ENCODE results near the gene ATP5F1E. TPM values are rescaled to one million over a fixed set of nuclear protein-coding genes. Genes with fewer than 3 reads are reported as not detected.
"Not testable (repeated sequence)": the region's sequence is repeated elsewhere in the genome, so short reads cannot be mapped to it uniquely, and the experiment has no call there.

The ATP5F1E gene
- total RNA-seq, 1 donor from 2014 or later = 102 TPM

- H3K4me3 Mint-ChIP-seq (ENCODE audit: unreplicated experiment) = peak overlapping the region; percentile 22
- no peaks in the 10 kb centered on the region for H3K9me3 Mint-ChIP-seq (ENCODE audit: unreplicated experiment)
- H3K27me3 Mint-ChIP-seq (ENCODE audit: unreplicated experiment) = peaks cover 1% of the 10 kb centered on the region
- peaks cover 10% of the 10 kb centered on the region for H3K4me1 Mint-ChIP-seq (ENCODE audit: unreplicated experiment)
- no peak for DNase-seq (ENCODE audit: low spot score)
- no peak overlapping the region for H3K27ac Mint-ChIP-seq (ENCODE audit: unreplicated experiment)
- TF ChIP-seq CTCF (IDR thresholded peaks at IDR 0.05; ENCODE audit: unreplicated experiment) = no peak
- H3K36me3 Mint-ChIP-seq (ENCODE audit: low read depth, unreplicated experiment) = peaks cover 42% of the 10 kb centered on the region
Observed at GRCh38 chr20:58987790-58988564, 44.2 kb downstream of the ATP5F1E start.

GRCh38 chr20:58986968-58987517 is 45.1 kb downstream of the ATP5F1E start:
- Mint-ChIP-seq H3K36me3 (ENCODE audit: low read depth, unreplicated experiment) (peaks cover 40% of the 10 kb centered on the region), H3K4me3 (ENCODE audit: unreplicated experiment) (peak overlapping the region; percentile 22), H3K27me3 (ENCODE audit: unreplicated experiment) (peaks cover 7% of the 10 kb centered on the region), H3K27ac (ENCODE audit: unreplicated experiment) (no peak overlapping the region), H3K4me1 (ENCODE audit: unreplicated experiment) (peaks cover 17% of the 10 kb centered on the region), H3K9me3 (ENCODE audit: unreplicated experiment) (no peaks in the 10 kb centered on the region)
- no peak for TF ChIP-seq CTCF (IDR thresholded peaks at IDR 0.05; ENCODE audit: unreplicated experiment)
- DNase-seq (ENCODE audit: low spot score) = no peak

- H3K27me3 Mint-ChIP-seq (ENCODE audit: unreplicated experiment) = peaks cover 10% of the 10 kb centered on the region
- no peak for DNase-seq (ENCODE audit: low spot score)
- no peak overlapping the region for H3K27ac Mint-ChIP-seq (ENCODE audit: unreplicated experiment)
- H3K36me3 Mint-ChIP-seq (ENCODE audit: low read depth, unreplicated experiment) = peaks cover 35% of the 10 kb centered on the region
- H3K4me3 Mint-ChIP-seq (ENCODE audit: unreplicated experiment) = no peak overlapping the region
- H3K4me1 Mint-ChIP-seq (ENCODE audit: unreplicated experiment) = peaks cover 20% of the 10 kb centered on the region
- no peaks in the 10 kb centered on the region for H3K9me3 Mint-ChIP-seq (ENCODE audit: unreplicated experiment)
- TF ChIP-seq CTCF (IDR thresholded peaks at IDR 0.05; ENCODE audit: unreplicated experiment) = no peak
Observed at GRCh38 chr20:58986286-58986967, 45.7 kb downstream of the ATP5F1E start.

- Mint-ChIP-seq H3K27ac (ENCODE audit: unreplicated experiment) (no peak overlapping the region), H3K4me1 (ENCODE audit: unreplicated experiment) (peaks cover 20% of the 10 kb centered on the region), H3K9me3 (ENCODE audit: unreplicated experiment) (no peaks in the 10 kb centered on the region), H3K4me3 (ENCODE audit: unreplicated experiment) (no peak overlapping the region), H3K36me3 (ENCODE audit: low read depth, unreplicated experiment) (peaks cover 34% of the 10 kb centered on the region), H3K27me3 (ENCODE audit: unreplicated experiment) (peaks cover 10% of the 10 kb centered on the region)
- no peak for TF ChIP-seq CTCF (IDR thresholded peaks at IDR 0.05; ENCODE audit: unreplicated experiment)
- no peak for DNase-seq (ENCODE audit: low spot score)
Observed at GRCh38 chr20:58985656-58986055, 46.5 kb downstream of the ATP5F1E start.

- peaks cover 30% of the 10 kb centered on the region for H3K36me3 Mint-ChIP-seq (ENCODE audit: low read depth, unreplicated experiment)
- peaks cover 10% of the 10 kb centered on the region for H3K27me3 Mint-ChIP-seq (ENCODE audit: unreplicated experiment)
- no peak for TF ChIP-seq CTCF (IDR thresholded peaks at IDR 0.05; ENCODE audit: unreplicated experiment)
- H3K9me3 Mint-ChIP-seq (ENCODE audit: unreplicated experiment) = no peaks in the 10 kb centered on the region
- no peak for DNase-seq (ENCODE audit: low spot score)
- H3K4me1 Mint-ChIP-seq (ENCODE audit: unreplicated experiment) = peaks cover 20% of the 10 kb centered on the region
- peak overlapping the region; percentile 24 for H3K4me3 Mint-ChIP-seq (ENCODE audit: unreplicated experiment)
- H3K27ac Mint-ChIP-seq (ENCODE audit: unreplicated experiment) = no peak overlapping the region
Observed at GRCh38 chr20:58984691-58985090, 47.4 kb downstream of the ATP5F1E start.

GRCh38 chr20:58983115-58983468 is 49.0 kb downstream of the ATP5F1E start:
- not testable (repeated sequence) for H3K4me3 Mint-ChIP-seq (ENCODE audit: unreplicated experiment); DNase-seq (ENCODE audit: low spot score); H3K27me3 Mint-ChIP-seq (ENCODE audit: unreplicated experiment); H3K9me3 Mint-ChIP-seq (ENCODE audit: unreplicated experiment); H3K27ac Mint-ChIP-seq (ENCODE audit: unreplicated experiment)
- peaks cover 19% of the 10 kb centered on the region for H3K36me3 Mint-ChIP-seq (ENCODE audit: low read depth, unreplicated experiment)
- peaks cover 20% of the 10 kb centered on the region for H3K4me1 Mint-ChIP-seq (ENCODE audit: unreplicated experiment)
